Measurements from ENCODE around the gene FAM9B.
"Not testable (repeated sequence)": the region's sequence is repeated elsewhere in the genome, so short reads cannot be mapped to it uniquely, and the experiment has no call there.

Gene FAM9B

DNA sequence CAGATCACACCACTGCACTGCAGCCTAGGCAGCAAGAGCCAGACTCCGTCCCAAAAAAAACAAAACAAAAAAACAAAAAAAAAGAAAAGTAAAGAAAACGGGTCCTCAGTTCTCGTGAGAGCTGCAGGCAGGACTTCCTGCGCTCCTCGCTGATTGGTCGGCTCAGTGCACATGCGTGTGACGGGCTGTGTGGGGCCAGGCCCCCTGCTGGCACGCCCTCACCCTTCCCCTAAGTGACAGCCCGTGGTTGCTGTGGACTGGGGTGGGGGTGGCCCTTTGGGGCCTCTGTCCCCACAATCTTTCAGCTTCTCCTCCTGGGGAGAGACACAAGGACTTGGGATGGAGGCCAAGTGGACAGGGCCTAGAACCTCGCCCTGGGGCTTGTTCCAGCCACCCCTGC lies at the start of gene FAM9B:
TSS of gene FAM9B (minus strand) at position 139 of the 400 bp plus-strand sequence. CDS start 1,141 bp downstream, outside the sequence.
- DNase-seq, result no peak

DNA sequence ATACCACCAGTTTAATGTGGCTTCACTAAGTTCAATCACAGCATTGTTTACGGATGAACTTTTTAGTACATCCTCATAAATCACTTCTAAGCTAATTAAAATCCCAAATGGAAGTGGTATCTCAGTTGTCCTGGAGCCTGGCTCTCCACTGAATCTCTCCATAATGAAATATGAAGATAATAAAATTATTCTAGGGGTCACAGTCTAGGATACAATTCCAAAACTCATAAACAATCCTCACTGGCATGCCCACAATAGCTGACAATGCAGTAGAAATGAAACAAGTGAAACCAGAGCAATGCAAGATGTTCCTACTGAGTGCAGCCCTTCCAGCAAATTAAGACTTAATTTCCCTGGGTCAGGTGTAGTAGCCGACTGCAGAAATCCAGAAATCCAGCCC lies 47.3 kb upstream of the FAM9B start:
- no peak for DNase-seq

DNA sequence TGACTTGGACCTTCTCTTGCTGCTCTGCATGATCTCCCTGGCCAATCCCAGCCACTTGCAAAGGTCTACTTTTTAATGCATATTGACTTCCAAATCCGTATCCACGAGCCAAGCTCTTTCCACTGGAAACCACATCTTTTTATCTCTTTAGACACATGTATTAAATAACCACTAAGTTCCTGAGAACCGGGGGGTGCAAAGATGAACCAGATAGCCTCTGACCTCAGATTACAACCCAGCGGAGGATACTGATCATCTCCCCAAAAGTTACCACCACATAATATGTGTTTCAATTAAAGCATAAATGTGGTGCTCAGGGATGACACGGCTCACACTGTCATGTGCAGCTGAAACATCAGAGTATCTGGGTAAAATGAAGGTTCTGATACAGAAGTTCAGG lies 40.4 kb upstream of the FAM9B start:
- no peak for DNase-seq

DNA sequence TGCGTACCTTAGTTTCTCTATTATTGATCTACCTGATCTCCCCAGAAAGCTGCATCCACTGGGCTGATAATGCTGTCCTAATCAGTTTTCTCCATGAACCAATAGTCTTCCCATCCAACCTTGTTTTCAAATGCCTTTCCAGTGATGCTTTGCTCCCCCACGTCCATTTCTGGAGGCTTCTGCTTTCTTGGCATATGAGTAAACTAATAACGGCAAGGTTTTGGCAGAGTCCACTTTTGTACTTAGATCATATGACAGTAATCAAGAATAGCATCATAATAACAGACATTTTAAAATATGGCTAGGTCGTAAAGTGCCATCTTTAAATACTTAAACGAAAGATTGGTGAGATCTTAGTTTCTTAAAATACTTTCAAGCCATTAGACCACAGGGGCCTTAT lies 38.4 kb upstream of the FAM9B start:
- no peak for DNase-seq

DNA sequence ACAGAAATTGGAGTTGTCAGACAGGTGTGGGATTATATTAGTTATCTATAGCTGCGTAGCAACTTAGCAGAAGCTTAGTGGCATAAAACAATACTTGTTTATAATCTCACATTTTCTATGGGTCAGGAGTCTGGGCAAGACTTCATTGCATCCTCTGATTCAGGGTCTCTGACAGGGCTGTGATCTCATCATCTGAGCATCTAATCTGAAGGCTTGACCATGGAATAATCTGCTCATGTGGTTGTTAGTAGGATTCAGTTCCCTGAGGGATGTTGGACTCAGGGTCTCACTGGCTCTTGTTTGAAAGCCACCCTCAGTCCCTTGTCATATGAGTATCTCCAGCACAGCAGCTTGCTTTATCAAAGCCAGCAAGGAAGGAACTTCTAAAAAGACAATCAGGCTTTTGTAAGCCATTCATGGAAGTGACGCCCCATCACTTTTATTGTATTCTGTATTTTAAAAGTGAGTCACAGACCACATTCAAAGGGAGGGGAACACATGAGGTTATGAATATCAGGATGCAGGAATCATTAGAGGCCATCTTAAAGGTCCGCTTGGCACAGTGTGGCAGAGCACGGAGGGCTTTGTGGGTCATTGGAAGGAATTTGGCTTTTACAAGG lies 37.2 kb upstream of the FAM9B start:
- DNase-seq, result no peak

DNA sequence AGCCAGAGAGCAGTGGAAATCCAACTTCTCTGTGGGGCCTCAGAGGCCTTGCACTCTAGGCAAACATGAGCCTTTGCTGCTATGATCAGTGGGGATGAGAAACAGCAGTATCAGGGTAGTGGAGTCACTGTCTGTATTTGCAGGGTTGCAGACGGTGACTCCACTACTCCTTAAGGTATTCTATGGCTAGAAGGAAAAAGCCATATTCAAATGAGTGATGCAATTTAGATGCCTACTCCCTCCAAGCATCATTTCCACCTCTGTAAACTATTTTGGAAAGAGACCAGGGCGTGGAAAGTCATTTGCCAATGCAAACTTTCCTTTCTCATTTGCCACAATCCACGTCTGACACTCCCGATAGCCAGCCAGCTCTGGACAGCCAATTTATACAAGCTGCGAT lies 35.6 kb upstream of the FAM9B start:
- DNase-seq, result no peak

DNA sequence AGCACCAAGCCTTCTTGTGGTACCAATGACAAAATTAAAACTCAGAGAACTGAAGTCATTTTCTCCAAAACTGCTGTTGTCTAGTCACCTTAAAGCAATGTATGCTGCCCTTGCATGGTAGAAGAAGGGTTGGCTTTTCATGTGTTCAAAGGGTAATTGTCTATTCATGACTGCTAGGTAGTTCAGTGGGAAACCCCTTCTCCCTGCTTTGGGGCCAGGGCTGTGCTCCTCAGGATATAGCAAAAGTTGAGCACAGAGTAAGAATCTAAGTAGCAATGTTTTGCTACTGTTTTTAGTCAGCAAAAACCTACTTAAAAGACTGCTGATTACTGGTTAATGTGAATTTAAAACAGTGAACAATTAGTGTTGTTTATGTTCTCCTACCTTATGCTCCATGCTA lies 30.8 kb upstream of the FAM9B start:
- DNase-seq, result no peak

DNA sequence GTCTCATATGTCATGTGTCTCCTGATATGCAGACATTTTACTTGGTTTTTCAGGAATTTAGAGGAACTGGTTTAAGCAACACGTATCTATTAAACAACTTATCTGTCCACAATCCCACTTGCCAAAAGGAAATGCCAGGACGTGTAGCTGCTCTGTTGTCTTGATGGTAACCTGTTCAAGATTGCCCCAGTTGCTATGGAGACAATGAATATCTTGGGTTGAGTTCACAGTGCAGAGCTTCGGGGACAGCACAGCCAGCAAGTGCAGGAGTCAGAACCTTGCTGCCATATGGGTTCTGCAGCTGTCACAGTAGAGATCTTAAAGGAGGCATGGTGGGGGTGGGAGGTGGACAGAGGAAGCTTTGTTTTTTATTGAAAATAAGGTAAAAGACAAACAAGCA lies 28.7 kb upstream of the FAM9B start:
- DNase-seq, result no peak

DNA sequence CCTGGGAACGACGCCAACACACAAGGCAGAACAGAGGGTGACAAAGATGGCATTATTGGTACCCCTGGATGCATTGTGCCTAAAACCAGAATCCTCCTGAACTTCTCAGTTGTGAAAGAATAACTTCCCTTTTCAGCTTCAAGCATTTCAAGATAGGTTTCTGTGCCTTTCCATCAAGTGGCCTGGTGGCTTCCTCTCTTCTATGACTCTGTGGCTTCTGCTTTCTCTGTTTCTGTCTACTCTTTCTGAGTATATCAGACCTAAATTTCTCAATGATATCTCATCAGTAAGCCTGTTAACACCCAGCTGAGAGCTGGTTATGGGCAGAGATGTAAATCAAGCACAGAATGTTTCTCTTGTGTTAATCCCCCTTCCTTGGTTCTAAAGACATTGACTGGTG lies 21.4 kb upstream of the FAM9B start:
- DNase-seq, result no peak

DNA sequence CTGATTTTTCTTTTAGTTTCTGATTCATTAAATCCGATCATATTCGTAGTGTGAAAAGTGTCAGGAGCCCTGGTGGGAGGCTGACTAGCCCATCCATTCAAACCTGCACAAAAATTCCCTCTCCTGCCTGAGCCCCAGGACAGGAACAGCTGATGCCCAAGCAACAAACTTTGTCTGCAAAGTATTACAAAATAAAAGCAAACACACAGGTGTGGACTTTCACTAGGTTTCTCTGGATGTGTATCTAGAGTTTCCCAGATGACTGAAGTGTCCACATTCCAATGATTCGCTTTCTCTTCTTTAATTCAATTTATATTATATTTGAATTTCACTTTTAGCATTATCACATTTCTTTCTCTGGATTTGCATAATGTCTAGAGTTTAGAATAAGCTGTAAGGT lies 18.2 kb upstream of the FAM9B start:
- DNase-seq, result no peak

DNA sequence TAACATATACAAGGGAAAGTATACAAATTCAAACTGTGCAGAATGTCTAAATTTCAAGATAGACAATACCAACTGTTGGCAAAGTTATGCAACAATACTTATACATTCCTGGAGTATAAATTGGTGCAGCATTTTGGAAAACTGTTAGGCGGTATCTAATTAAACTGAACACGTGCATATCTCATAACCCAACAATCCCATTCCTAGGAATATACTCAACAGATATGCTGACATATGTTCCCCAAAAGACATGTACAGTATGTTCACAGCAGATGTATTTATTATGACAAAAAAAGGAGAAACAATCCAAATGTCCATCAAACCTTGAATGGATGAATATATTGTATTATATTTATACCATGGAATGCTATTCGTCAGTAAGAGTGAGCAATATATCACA lies 16.4 kb upstream of the FAM9B start:
- no peak for DNase-seq

DNA sequence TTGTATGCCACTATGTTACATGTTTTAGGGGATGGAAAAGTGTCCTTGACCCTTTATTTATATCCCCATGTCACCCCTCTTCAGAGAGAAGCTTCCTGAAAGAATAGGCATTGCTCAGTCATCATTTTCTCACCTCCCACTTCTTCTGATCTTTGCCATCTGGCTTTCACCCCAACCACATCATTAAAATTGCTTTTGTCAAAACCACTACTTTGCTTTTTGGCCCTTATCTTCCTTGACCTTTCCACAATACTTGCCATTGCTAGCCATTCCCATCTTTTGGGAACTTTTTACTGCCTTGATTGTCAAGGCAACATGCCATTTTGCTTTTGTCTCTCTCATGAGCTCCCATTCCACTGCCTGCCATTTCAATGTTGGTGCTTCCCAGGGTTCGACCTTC lies 14.9 kb upstream of the FAM9B start:
- no peak for DNase-seq

DNA sequence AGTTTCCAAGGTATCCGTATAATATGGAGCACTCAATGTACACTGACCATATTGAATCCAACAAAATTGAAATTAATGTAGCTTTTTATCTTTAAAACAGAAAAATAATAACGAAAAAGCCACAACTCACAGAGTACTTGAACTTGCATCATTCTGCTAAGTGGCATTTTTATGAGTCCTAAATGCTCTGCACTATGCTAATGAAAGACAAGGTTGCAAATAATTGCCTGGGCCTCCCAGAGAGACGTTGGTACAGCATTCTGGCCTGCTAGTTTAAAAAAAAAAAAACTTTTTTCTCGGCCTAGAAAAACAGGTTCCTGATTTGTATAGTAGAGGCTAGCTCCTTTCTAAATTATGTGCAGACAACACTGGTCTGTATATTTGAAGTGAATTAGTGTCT lies 4.3 kb upstream of the FAM9B start:
- no peak for DNase-seq

DNA sequence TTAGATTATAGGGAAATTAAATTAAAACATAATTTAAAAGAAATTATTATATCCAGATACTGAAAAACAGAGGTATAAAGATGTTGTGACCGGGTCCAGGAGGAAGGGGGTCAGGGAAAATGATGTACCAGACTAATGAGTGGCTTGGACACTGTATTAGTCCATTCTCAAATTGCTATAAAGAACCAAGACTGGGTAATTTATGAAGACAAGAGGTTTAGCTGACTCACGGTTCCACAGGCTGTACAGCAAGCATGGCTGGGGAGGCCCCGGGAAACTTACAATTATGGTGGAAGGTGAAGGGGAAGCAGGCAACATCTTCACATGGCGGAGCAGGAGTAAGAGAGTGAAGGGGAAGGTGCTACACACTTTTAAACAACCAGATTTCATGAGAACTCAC lies 3.4 kb upstream of the FAM9B start:
- DNase-seq, result no peak

DNA sequence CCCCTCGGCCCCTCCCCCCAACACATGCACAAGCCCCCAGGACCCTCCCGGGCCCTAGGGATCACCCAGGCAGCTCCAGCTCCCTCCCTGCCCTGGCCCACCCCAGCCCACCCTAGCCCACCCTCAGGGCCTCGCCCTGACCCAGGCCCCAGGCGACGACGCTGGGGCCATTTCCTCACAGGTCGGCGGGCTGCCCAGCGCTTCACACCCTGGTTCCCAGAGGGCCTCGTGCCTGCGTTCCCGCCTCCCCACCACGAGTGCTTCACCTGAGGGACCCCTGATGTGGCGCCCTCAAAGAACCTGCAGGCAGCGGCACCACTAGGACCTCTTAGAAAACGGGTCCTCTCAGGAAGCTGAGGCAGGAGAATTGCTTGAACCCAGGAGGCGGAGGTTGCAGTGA lies 341 bp downstream of the FAM9B start:
- no peak for DNase-seq

DNA sequence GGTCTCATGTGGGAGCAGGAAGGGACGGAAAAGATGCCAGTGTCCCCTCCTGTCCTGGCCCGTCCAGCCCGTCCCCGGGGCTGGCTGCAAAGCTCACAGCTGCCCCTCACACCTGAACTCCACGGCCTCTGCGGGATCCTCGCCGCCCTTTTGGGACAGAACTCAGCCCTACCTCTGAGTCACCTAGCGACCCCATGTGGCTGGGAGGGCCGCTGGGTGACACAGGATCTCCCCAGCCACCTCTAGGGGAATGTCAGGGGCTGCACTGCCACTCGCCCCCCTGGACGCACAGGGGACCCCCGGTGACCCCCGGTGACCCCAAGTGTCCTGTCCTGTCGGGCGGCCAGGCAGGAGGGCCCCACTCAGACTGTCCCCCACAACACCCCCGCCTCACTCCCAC lies 748 bp downstream of the FAM9B start:
- no peak for DNase-seq

DNA sequence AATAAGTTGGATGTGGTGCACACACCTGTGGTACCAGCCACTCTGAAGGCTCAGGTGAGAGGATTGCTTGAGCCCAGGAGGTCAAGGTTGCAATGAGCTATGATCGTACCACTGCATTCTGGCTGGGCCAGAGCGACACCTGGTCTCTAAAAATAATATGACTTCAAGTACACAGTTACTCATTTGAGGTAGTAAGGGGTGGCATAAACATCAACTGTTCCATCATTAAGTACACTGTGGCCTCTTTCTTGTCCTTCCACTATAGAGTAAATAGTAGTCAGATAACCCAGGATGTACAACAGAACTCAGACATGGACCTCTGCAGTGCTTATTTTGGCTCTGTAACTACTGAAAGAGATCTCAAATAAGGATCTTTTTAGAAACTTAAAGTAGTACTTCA lies 10.6 kb downstream of the FAM9B start:
- DNase-seq, result no peak

DNA sequence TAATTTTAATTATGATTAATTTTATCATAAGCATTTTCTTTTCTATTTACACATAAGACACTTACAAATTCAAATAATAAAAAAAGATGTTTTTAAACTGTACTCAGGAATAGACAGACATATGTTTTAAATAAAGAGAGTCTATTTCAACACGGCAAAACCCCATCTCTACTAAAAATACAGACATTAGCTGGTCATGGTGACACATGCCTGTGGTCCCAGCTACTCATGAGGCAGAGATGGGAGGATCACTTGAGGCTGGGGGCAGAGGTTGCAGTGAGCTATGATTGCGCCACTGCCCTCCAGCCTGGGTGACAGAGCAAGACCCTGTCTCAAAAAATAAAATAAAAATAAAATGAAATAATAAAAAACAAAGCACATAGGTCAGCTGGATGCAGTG lies 14.8 kb downstream of the FAM9B start:
- no peak for DNase-seq

DNA sequence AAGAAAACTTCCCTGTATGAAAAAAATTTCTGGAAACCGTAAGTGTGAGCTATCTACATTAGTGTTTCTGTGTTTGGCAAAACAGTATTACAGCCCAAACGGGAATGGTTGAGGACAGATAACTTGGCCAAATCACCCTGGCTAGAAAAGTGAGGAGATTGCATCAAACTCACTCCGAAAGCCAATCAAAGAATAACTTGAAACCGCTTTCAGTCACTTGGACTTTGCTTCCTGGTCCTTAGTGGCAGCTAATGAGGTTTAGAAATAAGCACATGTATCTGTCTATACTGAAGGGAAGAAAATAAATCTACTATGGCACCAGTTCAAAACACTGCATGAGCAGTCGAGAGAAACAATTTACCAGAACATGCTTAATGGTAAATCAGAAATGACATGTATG lies 15.6 kb downstream of the FAM9B start:
- not testable (repeated sequence) for DNase-seq

DNA sequence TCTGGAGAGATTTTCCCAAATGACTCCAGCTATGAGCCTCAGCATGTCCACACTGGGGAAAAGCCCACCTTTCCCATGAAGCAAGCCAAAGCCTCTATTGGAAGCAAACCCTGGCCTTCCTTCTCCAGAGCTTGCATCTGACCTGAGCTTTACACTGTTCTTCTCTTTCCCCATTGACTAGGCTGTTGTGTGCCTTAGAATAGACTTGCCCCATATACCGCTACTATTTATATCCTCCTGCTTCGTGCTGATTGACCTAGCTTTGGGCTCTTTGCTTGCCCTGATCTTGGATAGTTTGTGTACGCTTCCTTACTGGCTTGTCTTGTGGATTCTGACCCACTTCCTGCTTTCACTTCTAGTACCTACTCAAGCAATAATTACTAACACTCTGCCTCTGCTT lies 30.9 kb downstream of the FAM9B start:
- DNase-seq, result no peak

DNA sequence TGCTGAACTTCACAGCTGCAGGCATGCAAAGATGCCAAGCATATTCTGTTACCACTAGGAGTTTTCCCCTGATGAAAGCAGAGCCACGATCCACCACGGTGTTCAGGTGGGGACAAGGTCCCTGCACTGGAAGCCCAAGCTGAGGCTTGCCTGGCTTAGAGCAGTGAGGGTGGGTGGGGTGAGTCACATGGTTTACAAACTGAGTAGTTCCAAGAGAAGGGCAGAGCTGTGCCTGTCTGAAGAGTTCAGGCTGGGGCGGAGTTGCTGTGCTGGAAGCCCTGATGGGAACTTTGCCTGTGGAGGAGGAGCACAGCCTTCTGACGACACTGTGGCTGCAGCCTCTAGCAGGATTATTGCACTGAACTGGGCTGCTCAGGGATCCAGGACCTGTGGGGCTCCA lies 45.5 kb downstream of the FAM9B start:
- peak in 1 of 2 experiments; percentile 8 for DNase-seq

DNA sequence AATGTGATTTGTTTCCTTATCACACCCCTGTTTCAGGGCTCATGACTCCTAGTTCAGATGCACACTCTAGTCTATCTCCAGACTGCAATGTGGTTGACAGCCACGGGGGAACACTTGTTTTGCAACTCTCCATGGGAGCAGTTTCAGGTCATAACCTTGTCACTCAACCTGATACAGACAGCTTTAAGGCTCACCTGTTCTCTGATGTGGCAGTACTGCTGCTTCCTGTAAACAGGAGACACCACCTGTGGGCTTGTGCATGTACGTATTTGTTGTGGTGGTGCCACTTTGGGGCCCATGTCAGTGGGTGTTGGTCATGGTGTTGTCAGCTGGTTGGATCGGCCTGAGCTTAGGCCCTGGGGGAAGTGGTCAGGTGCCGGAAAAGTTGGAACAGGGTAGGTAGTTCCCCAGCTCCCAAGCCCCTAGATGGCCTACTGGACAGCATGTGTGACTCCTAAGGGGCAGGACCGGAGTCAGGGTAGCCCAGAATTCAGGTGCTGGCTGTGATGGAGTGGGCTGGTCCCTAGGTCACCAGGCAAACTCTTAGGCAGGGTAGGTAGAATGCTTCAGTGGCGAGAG lies 46.2 kb downstream of the FAM9B start:
- no peak for DNase-seq

DNA sequence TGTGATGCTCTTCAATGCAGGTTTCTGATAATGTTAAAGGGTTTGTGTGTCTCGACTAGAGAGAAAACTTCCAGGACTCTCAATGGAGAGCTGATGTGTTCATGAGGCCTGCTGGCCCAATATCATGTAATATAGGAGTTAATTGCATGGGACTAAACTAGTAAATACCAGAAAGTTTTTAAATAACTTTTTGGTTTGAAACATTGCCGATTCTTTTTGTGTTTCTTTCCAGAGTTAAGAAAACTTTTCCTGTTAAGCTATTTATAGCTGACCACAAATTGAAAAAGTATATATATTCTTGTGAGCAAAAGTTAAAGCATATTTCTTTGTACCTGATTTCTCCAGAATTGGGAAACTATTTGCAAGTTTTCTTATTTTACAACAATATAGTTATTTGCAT lies 49.7 kb downstream of the FAM9B start:
- no peak for DNase-seq

DNA sequence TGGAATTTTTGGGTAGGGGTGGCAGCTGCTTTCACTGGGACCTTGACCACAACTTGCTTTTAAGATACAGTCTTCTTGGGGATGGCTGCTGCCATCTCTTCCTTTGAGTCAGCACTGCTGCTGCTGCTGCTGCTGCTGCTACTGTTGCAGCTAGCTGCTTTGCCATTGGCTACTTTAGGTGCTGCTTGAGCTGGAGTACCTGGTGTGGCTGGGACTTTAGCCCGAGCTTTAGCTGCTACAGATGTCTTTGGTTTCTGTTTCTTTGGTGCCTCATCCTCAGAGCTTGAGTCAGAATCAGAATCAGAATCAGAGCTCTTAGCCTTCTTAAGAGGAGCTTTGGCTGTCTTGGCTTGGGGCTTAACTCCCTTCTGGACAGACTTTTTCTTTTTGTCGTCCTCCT lies 52.2 kb downstream of the FAM9B start:
- DNase-seq, result no peak

DNA sequence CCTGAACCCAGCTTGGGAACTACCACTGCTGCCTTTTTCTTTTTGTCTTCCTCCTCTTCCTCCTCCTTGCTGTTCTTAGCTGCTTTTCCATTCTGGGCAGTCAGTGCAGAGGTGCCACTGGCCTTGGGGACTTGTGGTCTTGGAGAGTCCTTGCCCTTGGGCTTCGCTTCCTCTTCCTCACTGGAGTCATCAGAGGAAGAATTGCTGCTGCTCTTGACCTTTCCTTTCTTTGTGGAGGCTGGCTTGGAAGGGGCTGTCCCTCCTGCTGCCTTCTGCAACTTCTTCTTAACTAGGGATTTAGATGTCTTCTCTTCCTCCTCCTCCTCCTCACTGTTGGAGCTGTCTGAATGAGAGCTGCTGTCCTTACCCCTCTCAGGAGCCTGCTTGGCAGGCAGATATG lies 53.2 kb downstream of the FAM9B start:
- no peak for DNase-seq
